Measurements from ENCODE around the gene SLC28A2. TPM values are rescaled to one million over a fixed set of nuclear protein-coding genes. Genes with fewer than 3 reads are reported as not detected.

The SLC28A2 gene
- total and polyA plus RNA-seq, 2 of the 13 experiments (the other 11 are each of a cell fraction or from before 2014, with no cell fraction given): 0.01 to 0.11 TPM

DNA sequence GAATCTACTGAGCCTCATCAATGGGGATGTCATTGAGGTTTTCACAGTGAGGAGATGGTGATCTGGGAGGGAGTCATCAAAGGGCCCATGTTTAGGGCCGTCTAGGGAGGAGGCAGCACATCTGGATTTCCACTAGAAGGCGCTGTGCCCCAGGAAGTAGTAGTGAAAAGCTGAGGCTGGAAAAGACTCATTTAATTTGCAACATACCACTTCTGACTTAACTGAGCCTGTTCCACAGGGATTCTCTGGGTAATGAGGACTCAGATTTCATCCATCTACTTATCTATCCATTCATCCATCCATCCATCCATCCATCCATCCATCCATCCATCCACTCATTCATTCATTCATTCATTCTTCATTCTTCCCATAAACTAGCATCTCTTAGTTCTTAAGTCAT, 46.8 kb upstream of the SLC28A2 start (continued):
- TF ChIP-seq, protein P1, sequence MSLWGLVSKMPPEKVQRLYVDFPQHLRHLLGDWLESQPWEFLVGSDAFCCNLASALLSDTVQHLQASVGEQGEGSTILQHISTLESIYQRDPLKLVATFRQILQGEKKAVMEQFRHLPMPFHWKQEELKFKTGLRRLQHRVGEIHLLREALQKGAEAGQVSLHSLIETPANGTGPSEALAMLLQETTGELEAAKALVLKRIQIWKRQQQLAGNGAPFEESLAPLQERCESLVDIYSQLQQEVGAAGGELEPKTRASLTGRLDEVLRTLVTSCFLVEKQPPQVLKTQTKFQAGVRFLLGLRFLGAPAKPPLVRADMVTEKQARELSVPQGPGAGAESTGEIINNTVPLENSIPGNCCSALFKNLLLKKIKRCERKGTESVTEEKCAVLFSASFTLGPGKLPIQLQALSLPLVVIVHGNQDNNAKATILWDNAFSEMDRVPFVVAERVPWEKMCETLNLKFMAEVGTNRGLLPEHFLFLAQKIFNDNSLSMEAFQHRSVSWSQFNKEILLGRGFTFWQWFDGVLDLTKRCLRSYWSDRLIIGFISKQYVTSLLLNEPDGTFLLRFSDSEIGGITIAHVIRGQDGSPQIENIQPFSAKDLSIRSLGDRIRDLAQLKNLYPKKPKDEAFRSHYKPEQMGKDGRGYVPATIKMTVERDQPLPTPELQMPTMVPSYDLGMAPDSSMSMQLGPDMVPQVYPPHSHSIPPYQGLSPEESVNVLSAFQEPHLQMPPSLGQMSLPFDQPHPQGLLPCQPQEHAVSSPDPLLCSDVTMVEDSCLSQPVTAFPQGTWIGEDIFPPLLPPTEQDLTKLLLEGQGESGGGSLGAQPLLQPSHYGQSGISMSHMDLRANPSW (CRISPR knock-in tag; IDR thresholded peaks at IDR 0.05; ENCODE audit: borderline replicate concordance): no peak

DNA sequence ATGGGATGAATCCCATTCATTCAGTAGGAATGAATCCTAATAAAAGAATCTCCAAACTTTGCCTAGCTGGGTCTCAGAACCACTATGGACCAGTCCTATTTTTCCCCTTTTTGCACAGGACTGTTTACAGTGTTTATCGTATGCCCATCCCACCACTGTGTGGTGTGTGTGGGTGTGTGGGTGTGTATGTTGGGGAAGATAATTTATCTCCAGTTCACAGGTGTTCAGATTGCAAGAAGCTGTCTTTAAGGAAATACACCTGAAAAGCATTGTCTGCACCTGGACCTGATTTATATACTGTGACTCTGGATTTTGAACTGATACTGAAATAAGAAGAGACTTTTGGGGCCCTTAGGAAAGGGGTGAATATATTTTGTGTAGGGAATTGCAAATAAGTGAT, 39.5 kb upstream of the SLC28A2 start:
- no TSS peak for BruUV-seq (replicated peaks)
- in situ Hi-C loops (cut with HindIII; ENCODE audit: extremely low pct_ligation_motif_present, low pct_unique_long_range_greater_than_20kb): no loop called here
- no peak overlapping the region for H3K27ac ChIP-seq (ENCODE audit: extremely low read length, insufficient read depth, low read length)

More for the DNA sequence above, 39.5 kb upstream of the SLC28A2 start:
- DNase-seq (ENCODE audit: low spot score) (no peak), ATAC-seq (no peak), FAIRE-seq (no peak)
- intact Hi-C loops (cut with micrococcal nuclease; ENCODE audit: unreplicated experiment): no loop called here
- no peak overlapping the region for H2AFZ ChIP-seq (ENCODE audit: low read length)
- TF ChIP-seq ZNF850 (CRISPR knock-in tag; conservative IDR thresholded peaks at IDR 0.05): no peak
- TF ChIP-seq, protein P2, sequence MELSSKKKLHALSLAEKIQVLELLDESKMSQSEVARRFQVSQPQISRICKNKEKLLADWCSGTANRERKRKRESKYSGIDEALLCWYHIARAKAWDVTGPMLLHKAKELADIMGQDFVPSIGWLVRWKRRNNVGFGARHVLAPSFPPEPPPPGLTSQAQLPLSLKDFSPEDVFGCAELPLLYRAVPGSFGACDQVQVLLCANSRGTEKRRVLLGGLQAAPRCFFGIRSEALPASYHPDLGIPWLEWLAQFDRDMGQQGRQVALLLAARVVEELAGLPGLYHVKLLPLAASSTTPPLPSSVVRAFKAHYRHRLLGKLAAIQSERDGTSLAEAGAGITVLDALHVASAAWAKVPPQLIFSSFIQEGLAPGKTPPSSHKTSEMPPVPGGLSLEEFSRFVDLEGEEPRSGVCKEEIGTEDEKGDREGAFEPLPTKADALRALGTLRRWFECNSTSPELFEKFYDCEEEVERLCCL (CRISPR knock-in tag; IDR thresholded peaks at IDR 0.05; ENCODE audit: borderline replicate concordance): no peak
- TF ChIP-seq ZSCAN25 (CRISPR knock-in tag; IDR thresholded peaks at IDR 0.05): no peak
- no peak for TF ChIP-seq ZNF446 (CRISPR knock-in tag; IDR thresholded peaks at IDR 0.05)
- no peak for TF ChIP-seq ZBTB20 (CRISPR knock-in tag; IDR thresholded peaks at IDR 0.05; ENCODE audit: borderline replicate concordance, low read depth)
- TF ChIP-seq ESRRA (CRISPR knock-in tag; IDR thresholded peaks at IDR 0.05; ENCODE audit: low read depth): no peak
- TF ChIP-seq, protein P3, sequence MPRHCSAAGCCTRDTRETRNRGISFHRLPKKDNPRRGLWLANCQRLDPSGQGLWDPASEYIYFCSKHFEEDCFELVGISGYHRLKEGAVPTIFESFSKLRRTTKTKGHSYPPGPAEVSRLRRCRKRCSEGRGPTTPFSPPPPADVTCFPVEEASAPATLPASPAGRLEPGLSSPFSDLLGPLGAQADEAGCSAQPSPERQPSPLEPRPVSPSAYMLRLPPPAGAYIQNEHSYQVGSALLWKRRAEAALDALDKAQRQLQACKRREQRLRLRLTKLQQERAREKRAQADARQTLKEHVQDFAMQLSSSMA (CRISPR knock-in tag; IDR thresholded peaks at IDR 0.05): no peak
- TF ChIP-seq NFIB (CRISPR knock-in tag; IDR thresholded peaks at IDR 0.05; ENCODE audit: borderline replicate concordance): no peak
- TF ChIP-seq ZNF3 (CRISPR knock-in tag; IDR thresholded peaks at IDR 0.05): no peak
- TF ChIP-seq TBX2 (CRISPR knock-in tag; IDR thresholded peaks at IDR 0.05; ENCODE audit: borderline replicate concordance): no peak
- no peak for TF ChIP-seq NCOA5 (CRISPR knock-in tag; IDR thresholded peaks at IDR 0.05)
- no peak overlapping the region for H3K4me2 ChIP-seq (ENCODE audit: low read depth, low read length)
- no peaks in the 10 kb centered on the region for H3K9me3 ChIP-seq (ENCODE audit: low read length)
- no peaks in the 10 kb centered on the region for H3K4me1 ChIP-seq (ENCODE audit: insufficient read depth, low read length)
- 5% methylated on average over 1 of the region's 1 CpG for WGBS (ENCODE audit: low lambda C conversion rate)
- POLR2A ChIA-PET: no interaction called here
- no peaks in the 10 kb centered on the region for H3K27me3 ChIP-seq (ENCODE audit: control insufficient read depth in 1 of 2, insufficient read depth in 2 of 2, low read length in 2 of 2)
- H3K79me2 ChIP-seq (ENCODE audit: insufficient read depth, low read length): no peaks in the 10 kb centered on the region
- no peak overlapping the region for H3K9ac ChIP-seq (ENCODE audit: insufficient read depth, low read depth, low read length)
- no peaks in the 10 kb centered on the region for H3K36me3 ChIP-seq (replicated peaks in 1 of 2; ENCODE audit: control insufficient read depth in 1 of 2, insufficient read depth in 2 of 2, low read length in 2 of 2)
- no peak overlapping the region for H3K4me3 ChIP-seq (replicated peaks in 1 of 3; ENCODE audit: insufficient read depth in 1 of 3, low read depth in 2 of 3, low read length in 3 of 3)
- CTCF ChIA-PET (ENCODE audit: low intra/inter-chr PET ratio, low total read pairs): no interaction called here
- no peaks in the 10 kb centered on the region for H4K20me1 ChIP-seq (ENCODE audit: insufficient read depth, low read length)
